Stimulated activated memory B cell treated with anti-CD40 and anti-IgM and Interleukin-4, amounts not matched to agents 10 μg/mL and 1 μg/mL and 100 μg/mL, for 72 hours (primary cell): ENCODE data around the gene INO80E.

ENCODE experiments used
- ATAC-seq: fragments of 150-1000 bp; cut with Tn5 transposase; 2 replicates; pipeline ENCODE4 v1.10.0; 2021
- H3K27ac Mint-ChIP-seq: one replicate; pipeline ENCODE4 v1.8.0; 2022; ENCODE audit warnings: mild to moderate bottlenecking, mixed read lengths
- H3K27me3 Mint-ChIP-seq: one replicate; pipeline ENCODE4 v1.8.0; 2022; ENCODE audit warnings: mixed read lengths
- H3K36me3 Mint-ChIP-seq: one replicate; pipeline ENCODE4 v1.8.0; 2022; ENCODE audit warnings: mixed read lengths
- H3K4me1 Mint-ChIP-seq: one replicate; pipeline ENCODE4 v1.8.0; 2022; ENCODE audit warnings: mixed read lengths
- H3K4me3 Mint-ChIP-seq: one replicate; pipeline ENCODE4 v1.8.0; 2022; ENCODE audit warnings: mild to moderate bottlenecking, moderate library complexity, mixed read lengths
- H3K9me3 Mint-ChIP-seq: one replicate; pipeline ENCODE4 v1.8.0; 2022; ENCODE audit warnings: mixed read lengths

Gene INO80E

DNA sequence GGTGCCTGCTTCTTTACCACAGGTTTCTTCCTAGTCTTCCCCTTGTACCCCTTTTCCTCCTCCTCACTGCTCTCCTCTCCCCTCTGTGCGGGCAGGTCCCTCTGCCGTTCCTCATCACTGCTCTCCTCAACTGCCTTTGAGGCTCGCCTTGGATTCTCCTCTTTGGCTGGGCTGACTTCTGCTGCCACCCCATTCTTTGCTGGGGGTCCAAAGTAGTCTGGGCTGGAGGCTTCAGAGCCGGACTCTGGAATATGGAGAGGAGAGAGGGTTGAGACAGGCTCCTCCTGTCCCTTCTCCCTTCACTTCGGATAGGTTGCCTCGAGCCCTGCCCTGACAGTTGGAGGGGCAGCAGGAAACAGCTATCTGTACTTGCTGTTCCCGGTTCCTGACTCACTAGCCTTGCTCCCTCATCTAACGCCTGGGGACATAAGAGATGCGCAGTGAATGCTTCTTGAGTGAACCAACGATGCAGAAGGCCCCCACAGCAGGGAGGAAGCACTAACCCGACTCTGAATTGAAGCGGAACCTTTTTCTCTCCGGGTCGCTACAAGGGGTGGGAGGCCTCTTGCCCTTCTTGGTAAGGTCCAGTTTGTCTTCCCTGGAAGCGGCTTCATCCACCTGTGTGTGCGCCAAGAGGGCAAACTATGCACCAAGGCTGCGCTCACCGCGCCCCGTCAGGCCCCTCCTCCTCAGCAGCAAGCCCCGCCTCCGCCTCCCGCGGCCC lies 1.3 kb upstream of the INO80E start:
- Mint-ChIP-seq H3K27me3 (no peaks in the 10 kb centered on the region), H3K36me3 (peaks cover 30% of the 10 kb centered on the region), H3K4me3 (peak overlapping the region; percentile 97), H3K27ac (peak overlapping the region; percentile 88), H3K9me3 (no peaks in the 10 kb centered on the region), H3K4me1 (peaks cover 38% of the 10 kb centered on the region)
- ATAC-seq = peak; percentile 72

DNA sequence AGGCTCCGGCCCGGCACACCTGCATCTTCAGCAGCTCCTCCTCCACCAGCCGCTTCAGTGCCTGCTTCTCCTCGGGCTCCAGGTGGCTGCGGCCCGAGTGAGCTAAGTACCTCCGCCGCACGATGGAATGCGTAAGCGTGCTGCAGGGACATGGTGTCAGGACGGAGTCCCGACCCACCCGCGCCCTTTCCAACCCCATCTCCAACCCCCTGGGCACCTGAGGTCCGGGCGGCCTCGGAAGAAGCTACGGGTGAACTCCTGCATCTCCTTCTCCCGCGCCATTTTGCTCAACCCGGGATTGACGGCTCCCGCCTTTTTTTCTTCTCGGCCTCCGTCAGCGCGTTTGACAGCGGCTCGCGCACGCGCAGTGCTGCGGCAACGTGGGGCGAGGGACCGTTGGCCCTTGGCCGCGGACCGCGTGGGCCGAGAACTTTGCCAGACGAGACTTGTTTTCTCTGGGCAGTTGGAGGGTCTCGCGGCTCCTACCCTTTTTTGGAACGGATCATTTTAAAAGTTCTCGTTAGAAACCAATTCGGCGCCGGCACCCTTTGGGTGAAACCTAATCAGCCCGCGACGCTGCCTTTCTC lies 624 bp upstream of the INO80E start, which contains the start of gene HIRIP3:
HIRIP3 (minus strand) TSS at position 294 of the 587 bp plus-strand sequence; CDS start at position 282, 12 bp downstream.
- Mint-ChIP-seq H3K27ac (peak within 1 kb of the TSS; percentile 88), H3K36me3 (peaks cover 30% of the 10 kb centered on the region), H3K4me1 (peaks cover 39% of the 10 kb centered on the region), H3K4me3 (peak within 1 kb of the TSS; percentile 97), H3K9me3 (no peaks in the 10 kb centered on the region), H3K27me3 (no peaks in the 10 kb centered on the region)
- peak; percentile 81 for ATAC-seq

DNA sequence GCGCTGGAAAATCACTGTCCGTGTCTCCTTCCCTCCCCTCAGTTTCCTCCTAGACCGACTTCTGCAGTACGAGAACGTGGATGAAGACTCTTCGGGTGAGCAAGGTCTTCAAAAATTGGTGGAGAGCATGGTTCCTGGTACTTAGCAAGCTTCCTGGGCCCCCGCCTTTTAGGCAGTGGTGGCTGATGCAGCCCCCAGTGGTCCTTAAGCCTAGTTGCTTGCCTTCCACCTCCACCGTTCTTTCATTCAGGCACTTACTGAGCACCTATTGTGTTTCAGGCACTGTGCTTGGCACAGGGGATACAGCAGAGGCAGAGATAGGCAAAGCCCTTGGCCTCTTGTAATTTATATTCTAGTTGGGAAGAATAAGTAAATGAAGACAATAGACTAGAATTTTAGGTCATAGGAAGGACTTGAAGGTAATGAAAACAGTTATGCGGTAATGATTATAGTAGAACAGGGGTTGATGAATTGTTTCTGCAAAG lies 767 bp downstream of the INO80E start:
- no peaks in the 10 kb centered on the region for H3K27me3 Mint-ChIP-seq
- peaks cover 42% of the 10 kb centered on the region for H3K4me1 Mint-ChIP-seq
- H3K4me3 Mint-ChIP-seq = peak overlapping the region; percentile 97
- ATAC-seq = no peak
- H3K36me3 Mint-ChIP-seq = peaks cover 30% of the 10 kb centered on the region
- no peaks in the 10 kb centered on the region for H3K9me3 Mint-ChIP-seq
- H3K27ac Mint-ChIP-seq = peak overlapping the region; percentile 88

DNA sequence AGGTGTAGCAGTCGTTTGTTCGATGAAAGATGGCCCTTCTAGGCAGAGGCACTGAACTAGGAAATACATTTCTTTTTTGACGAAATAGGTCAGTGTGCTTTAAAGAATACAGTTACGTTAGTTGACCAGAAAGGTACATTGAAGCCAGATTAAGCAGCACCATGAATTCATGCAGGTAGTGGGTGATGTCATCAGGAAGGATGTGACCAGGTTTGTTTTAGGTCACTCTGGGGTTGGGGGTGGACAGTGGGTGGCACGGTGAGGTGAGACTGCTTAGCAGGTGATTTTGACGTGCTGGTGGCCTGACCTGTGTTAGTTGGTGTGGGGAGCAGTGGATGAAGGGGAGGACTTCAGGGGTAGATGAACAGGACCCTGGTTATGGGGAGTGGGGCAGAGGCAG lies 3.6 kb downstream of the INO80E start:
- no peak for ATAC-seq
- peaks cover 45% of the 10 kb centered on the region for H3K4me1 Mint-ChIP-seq
- H3K4me3 Mint-ChIP-seq = no peak overlapping the region
- peaks cover 30% of the 10 kb centered on the region for H3K36me3 Mint-ChIP-seq
- no peaks in the 10 kb centered on the region for H3K27me3 Mint-ChIP-seq
- H3K27ac Mint-ChIP-seq = no peak overlapping the region
- H3K9me3 Mint-ChIP-seq = no peaks in the 10 kb centered on the region

- no peak for ATAC-seq
- Mint-ChIP-seq H3K27ac (no peak overlapping the region), H3K4me3 (no peak overlapping the region), H3K4me1 (peaks cover 40% of the 10 kb centered on the region), H3K9me3 (no peaks in the 10 kb centered on the region), H3K27me3 (no peaks in the 10 kb centered on the region), H3K36me3 (peaks cover 29% of the 10 kb centered on the region)
Measured at GRCh38 chr16:30000735-30001631, 4.9 kb downstream of the INO80E start.

GRCh38 chr16:30002614-30003346 lies 6.7 kb downstream of the INO80E start:
- H3K4me1 Mint-ChIP-seq = peaks cover 28% of the 10 kb centered on the region
- no peak for ATAC-seq
- no peak overlapping the region for H3K4me3 Mint-ChIP-seq
- peaks cover 29% of the 10 kb centered on the region for H3K36me3 Mint-ChIP-seq
- no peaks in the 10 kb centered on the region for H3K9me3 Mint-ChIP-seq
- peaks cover under 1% of the 10 kb centered on the region for H3K27me3 Mint-ChIP-seq
- H3K27ac Mint-ChIP-seq = no peak overlapping the region

GRCh38 chr16:30003670-30004423 lies 7.8 kb downstream of the INO80E start:
- Mint-ChIP-seq H3K27ac (no peak overlapping the region), H3K27me3 (peaks cover 10% of the 10 kb centered on the region), H3K9me3 (no peaks in the 10 kb centered on the region), H3K36me3 (peaks cover 29% of the 10 kb centered on the region), H3K4me3 (no peak overlapping the region), H3K4me1 (peaks cover 28% of the 10 kb centered on the region)
- no peak for ATAC-seq

DNA sequence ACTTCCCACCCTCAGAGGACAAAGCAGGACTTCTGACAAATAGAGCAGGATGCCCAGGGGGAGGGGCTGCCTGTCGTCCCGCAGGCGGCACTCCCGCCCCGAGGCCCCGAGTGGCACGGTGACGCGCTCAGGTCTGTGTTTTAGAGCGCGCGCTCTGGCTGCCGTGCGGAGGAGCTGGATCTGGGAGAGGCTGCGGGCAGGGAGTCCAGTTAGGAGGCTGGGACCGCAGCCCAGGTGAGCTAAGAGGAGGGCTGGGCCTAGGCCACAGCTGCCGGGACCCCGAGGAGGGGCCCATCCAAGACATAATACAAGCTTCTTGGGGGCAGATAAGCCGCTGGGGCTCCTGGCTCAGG lies 8.4 kb downstream of the INO80E start:
- ATAC-seq = no peak
- Mint-ChIP-seq H3K36me3 (peaks cover 23% of the 10 kb centered on the region), H3K4me1 (peaks cover 25% of the 10 kb centered on the region), H3K9me3 (no peaks in the 10 kb centered on the region), H3K27ac (no peak overlapping the region), H3K27me3 (peaks cover 16% of the 10 kb centered on the region), H3K4me3 (no peak overlapping the region)

DNA sequence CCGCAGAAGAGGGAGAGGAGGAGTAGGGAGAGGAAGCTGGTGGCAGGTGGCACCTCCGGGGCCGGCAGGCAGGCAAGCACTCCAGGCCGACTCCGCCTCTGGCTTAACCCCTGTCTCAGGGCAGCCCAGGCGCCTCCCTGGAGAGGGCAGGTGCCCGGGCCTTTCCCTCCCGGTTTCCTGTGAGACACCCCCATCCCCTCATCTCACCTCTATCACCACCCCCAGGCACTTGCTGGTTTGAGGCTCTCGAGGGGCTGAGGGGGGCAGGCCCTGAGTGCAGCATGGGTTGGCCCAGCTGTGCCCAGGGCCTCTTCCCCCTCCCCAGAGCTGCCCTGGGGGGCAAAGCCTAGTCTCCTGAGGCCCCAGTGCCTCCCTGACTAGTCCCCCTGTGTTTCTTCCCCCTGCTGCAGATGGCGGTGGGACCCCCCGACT lies 8.8 kb downstream of the INO80E start:
- Mint-ChIP-seq H3K27me3 (peaks cover 20% of the 10 kb centered on the region), H3K27ac (no peak overlapping the region), H3K9me3 (no peaks in the 10 kb centered on the region), H3K36me3 (peaks cover 19% of the 10 kb centered on the region), H3K4me3 (no peak overlapping the region), H3K4me1 (peaks cover 22% of the 10 kb centered on the region)
- peak; percentile 32 for ATAC-seq

GRCh38 chr16:30005341-30006094 lies 9.5 kb downstream of the INO80E start:
- ATAC-seq = peak; percentile 58
- H3K4me3 Mint-ChIP-seq = no peak overlapping the region
- peaks cover 18% of the 10 kb centered on the region for H3K36me3 Mint-ChIP-seq
- no peak overlapping the region for H3K27ac Mint-ChIP-seq
- H3K4me1 Mint-ChIP-seq = peaks cover 28% of the 10 kb centered on the region
- H3K9me3 Mint-ChIP-seq = no peaks in the 10 kb centered on the region
- H3K27me3 Mint-ChIP-seq = peaks cover 27% of the 10 kb centered on the region

GRCh38 chr16:30006095-30006473 lies 10.0 kb downstream of the INO80E start:
- Mint-ChIP-seq H3K27ac (no peak overlapping the region), H3K27me3 (peaks cover 31% of the 10 kb centered on the region), H3K4me1 (peaks cover 31% of the 10 kb centered on the region), H3K4me3 (no peak overlapping the region), H3K9me3 (no peaks in the 10 kb centered on the region), H3K36me3 (peaks cover 18% of the 10 kb centered on the region)
- ATAC-seq = no peak

DNA sequence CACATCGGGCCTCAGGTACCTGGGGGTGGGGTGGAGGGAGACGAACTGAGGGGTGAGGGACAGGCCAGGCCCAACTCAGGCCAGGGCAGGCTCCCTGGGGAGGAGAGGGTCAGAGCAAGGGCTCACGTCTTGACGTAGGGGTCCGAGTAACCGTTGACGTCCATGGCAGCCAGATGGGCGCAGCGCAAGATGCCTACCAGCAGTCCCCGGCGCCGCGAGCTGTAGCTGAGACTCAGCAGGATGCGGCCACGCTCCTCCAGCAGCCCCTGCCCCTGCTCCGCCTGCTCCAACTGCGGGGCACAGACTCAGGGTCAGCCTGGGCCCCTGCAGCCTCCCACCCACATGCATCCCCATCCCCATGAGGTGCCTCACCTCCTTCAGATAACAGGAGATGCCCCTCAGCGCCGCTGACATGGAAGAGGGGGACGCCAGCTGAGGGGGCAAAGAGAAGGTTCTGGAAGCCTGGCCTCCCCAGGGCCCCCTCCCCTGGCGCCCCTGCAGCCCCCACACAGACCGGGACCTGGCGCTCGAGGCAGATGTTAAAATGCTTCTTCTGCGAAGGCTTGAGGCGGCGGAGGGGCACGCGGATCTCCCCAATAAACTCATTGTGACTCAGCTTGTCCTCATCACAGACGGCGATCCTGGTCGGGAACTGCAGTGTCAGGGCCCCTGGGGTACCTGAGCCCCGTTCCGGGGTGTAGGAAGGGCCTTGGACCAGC lies 10.8 kb downstream of the INO80E start:
- no peak overlapping the region for H3K27ac Mint-ChIP-seq
- H3K4me1 Mint-ChIP-seq = peaks cover 33% of the 10 kb centered on the region

GRCh38 chr16:30007378-30007895 lies 11.4 kb downstream of the INO80E start:
- Mint-ChIP-seq H3K9me3 (no peaks in the 10 kb centered on the region), H3K4me3 (no peak overlapping the region), H3K4me1 (peaks cover 32% of the 10 kb centered on the region), H3K27me3 (peaks cover 44% of the 10 kb centered on the region), H3K27ac (no peak overlapping the region), H3K36me3 (peaks cover 8% of the 10 kb centered on the region)
- no peak for ATAC-seq

More for the DNA sequence above, 10.8 kb downstream of the INO80E start:
- no peak for ATAC-seq
- Mint-ChIP-seq H3K9me3 (no peaks in the 10 kb centered on the region), H3K4me3 (no peak overlapping the region), H3K36me3 (peaks cover 14% of the 10 kb centered on the region), H3K27me3 (peaks cover 38% of the 10 kb centered on the region)
